Adrenal gland (tissue), 12 donors: Measurements from ENCODE around the gene TRAPPC13. TPM values are rescaled to one million over a fixed set of nuclear protein-coding genes. Genes with fewer than 3 reads are reported as not detected.
"Not testable (repeated sequence)": the region's sequence is repeated elsewhere in the genome, so short reads cannot be mapped to it uniquely, and the experiment has no call there.

ENCODE experiments used
- DNase-seq, 7 donors: peaks; one replicate each; pipeline ENCODE4 v3.0.0-alpha.2; 2019 to 2020
- H3K27ac ChIP-seq, 5 donors: fragments of 200-600 bp; sonication (generic) in 4 of 5; 1 replicate in 3 of 5; 2 replicates in 2 of 5; pipeline versions ENCODE4 v1.5.1 to v1.8.0; 2016 to 2020; ENCODE audit warnings: mild to moderate bottlenecking in 1 of 5
- H3K27me3 ChIP-seq: fragments of 200-600 bp; 2 replicates; pipeline ENCODE4 v1.8.0; 2021
- H3K36me3 ChIP-seq, 2 donors: fragments of 200-600 bp; replicated peaks in 1 of 2; 1 replicate in 1 of 2; 2 replicates in 1 of 2; pipeline versions ENCODE4 v1.5.1 to v1.8.0; 2018 to 2022
- H3K4me1 ChIP-seq, 2 donors: fragments of 200-600 bp; replicated peaks in 1 of 2; 1 replicate in 1 of 2; 2 replicates in 1 of 2; pipeline versions ENCODE4 v1.5.1 to v1.8.0; 2018 to 2021
- H3K4me3 ChIP-seq, 4 donors: fragments of 200-600 bp; sonication (generic) in 3 of 4; one replicate each; pipeline ENCODE4 v1.5.1; 2016 to 2018
- H3K9me3 ChIP-seq, 3 donors: fragments of 200-600 bp; sonication (generic) in 1 of 3; replicated peaks in 1 of 3; 1 replicate in 2 of 3; 2 replicates in 1 of 3; pipeline versions ENCODE4 v1.5.1 to v1.8.0; 2016 to 2021
- CTCF ChIP-seq, 6 experiments: fragments of 450-650 bp in 4 of 6; fragments of 200-600 bp in 2 of 6; sonication (generic) in 1 of 6; IDR thresholded peaks; 1 replicate in 5 of 6; 2 replicates in 1 of 6; pipeline versions ENCODE4 v1.5.1 to v1.8.0; 2016 to 2021; ENCODE audit warnings: antibody characterized with exemption in 6 of 6, mild to moderate bottlenecking in 2 of 6, moderate library complexity in 1 of 6
- POLR2A ChIP-seq, 2 donors: fragments of 450-650 bp; IDR thresholded peaks; one replicate each; pipeline ENCODE4 v1.6.1; 2017; ENCODE audit warnings: antibody characterized with exemption in 2 of 2, mild to moderate bottlenecking in 2 of 2, moderate library complexity in 1 of 2
- WGBS, 4 donors: extraction: QIAGEN DNeasy Blood & Tissue Kit in 2 of 4; methylation state at CpG; one replicate each; pipeline versions ENCODE4 v1.1.5 to v1.1.7; 2013 to 2017; 5-methylcytosine and 5-hydroxymethylcytosine counted together
- intact Hi-C, 2 donors: fragments of 100-400 bp; cut with DNase I; formaldehyde crosslinking; loops; one replicate each; pipeline versions ENCODE4 v1.14.1 to v1.15.0; 2022 to 2023
- polyA plus RNA-seq, 3 donors: library from polyadenylated mRNA; stranded (reverse); fragments of 200-250 nt in 2 of 3; fragments of 350-450 nt in 1 of 3; fragmentation: Illumina TruSeq in 1 of 3; extraction: RNeasy Lipid Tissue Mini Kit (QIAGEN cat#74804) in 1 of 3; gene quantifications; one replicate each; pipeline ENCODE4 v1.2.3, GENCODE V29; 2013 to 2014
- total RNA-seq, 9 donors: library from RNA; depleted of rRNA in 4 of 9; stranded (reverse); fragments of >200 nt in 4 of 9; fragments of 120-200 nt in 1 of 9; fragmentation: NEBNext Ultra II Directional in 1 of 9; extraction: Animal tissue kit (Norgen Biotek cat#: 25700) in 1 of 9; gene quantifications; one replicate each; pipeline versions ENCODE4 v1.1.0 to v1.2.4, GENCODE V29; 2013 to 2023
- donor health status: healthy with polysubstance abuse.
- donor health status: Bipolar disorder and iron deficiency.
- donor health status: DM: yes; HTN: yes; CAD: no.
- donor health status: DM: no; HTN: no; CAD: no.
- donor health status: DM: no; HTN: no; CAD: no.
- donor health status: DM: yes; HTN: yes; CAD: no.

Gene TRAPPC13
- total and polyA plus RNA-seq, 12 donors, result 9.8 to 53.6 (median 18.9) TPM

GRCh38 chr5:65611524-65611923, 13.3 kb upstream of the TRAPPC13 start:
- DNase-seq, result no peak
- Histone ChIP-seq H3K4me1 (no peaks in the 10 kb centered on the region), H3K9me3 (no peaks in the 10 kb centered on the region), H3K27me3 (no peaks in the 10 kb centered on the region), H3K36me3 (peaks cover 0 to 62% of the 10 kb centered on the region in 2 donors), H3K4me3 (no peak overlapping the region), H3K27ac (no peak overlapping the region)
- TF ChIP-seq POLR2A (IDR thresholded peaks at IDR 0.05) (no peak), CTCF (IDR thresholded peaks at IDR 0.05) (no peak)
- 84 to 92% (median 89%) methylated on average over 3 of the region's 3 CpGs for WGBS, 4 donors
- intact Hi-C loops, result no loop called here

GRCh38 chr5:65612298-65612907, 12.4 kb upstream of the TRAPPC13 start:
- Histone ChIP-seq H3K27ac (no peak overlapping the region), H3K4me3 (no peak overlapping the region), H3K9me3 (no peaks in the 10 kb centered on the region), H3K4me1 (no peaks in the 10 kb centered on the region), H3K36me3 (peaks cover 0 to 59% of the 10 kb centered on the region in 2 donors), H3K27me3 (no peaks in the 10 kb centered on the region)
- WGBS, 4 donors, result 85 to 94% (median 89%) methylated on average over 4 of the region's 4 CpGs
- TF ChIP-seq POLR2A (IDR thresholded peaks at IDR 0.05), result no peak
- DNase-seq, result no peak
- intact Hi-C loops, result no loop called here

- no peak for DNase-seq
- Histone ChIP-seq H3K27ac (no peak overlapping the region), H3K4me3 (no peak overlapping the region), H3K4me1 (peaks cover 9 to 32% of the 10 kb centered on the region in 2 donors), H3K36me3 (peaks cover 0 to 18% of the 10 kb centered on the region in 2 donors), H3K9me3 (no peaks in the 10 kb centered on the region), H3K27me3 (no peaks in the 10 kb centered on the region)
- intact Hi-C loops, result no loop called here
- WGBS, 4 donors, result 92 to 95% (median 94%) methylated on average over 4 of the region's 4 CpGs
- TF ChIP-seq CTCF (IDR thresholded peaks at IDR 0.05), result no peak
- TF ChIP-seq POLR2A (IDR thresholded peaks at IDR 0.05), result no peak
Measured at GRCh38 chr5:65620021-65620420, 4.8 kb upstream of the TRAPPC13 start.

- intact Hi-C loops, DNase-seq, H3K27ac ChIP-seq, H3K9me3 ChIP-seq, H3K27me3 ChIP-seq, H3K36me3 ChIP-seq, H3K4me3 ChIP-seq: not testable (repeated sequence)
- H3K4me1 ChIP-seq, result peaks cover 14 to 42% of the 10 kb centered on the region in 2 donors
- 81 to 97% (median 85%) methylated on average over 4 of the region's 4 CpGs for WGBS, 4 donors
Measured at GRCh38 chr5:65621961-65622360, 2.9 kb upstream of the TRAPPC13 start.

GRCh38 chr5:65623482-65623881, 1.3 kb upstream of the TRAPPC13 start:
- Histone ChIP-seq H3K27ac (peak overlapping the region in 3 of 5 donors; percentile 75 to 90 (median 84)), H3K4me3 (peak overlapping the region; percentile 22 to 90 (median 56)), H3K4me1 (peaks cover 14 to 42% of the 10 kb centered on the region in 2 donors), H3K9me3 (no peaks in the 10 kb centered on the region), H3K27me3 (no peaks in the 10 kb centered on the region), H3K36me3 (peaks cover 0 to 4% of the 10 kb centered on the region in 2 donors)
- TF ChIP-seq CTCF (IDR thresholded peaks at IDR 0.05) (no peak), POLR2A (IDR thresholded peaks at IDR 0.05) (no peak)
- DNase-seq, result no peak
- WGBS, 4 donors, result 3 to 7% (median 5%) methylated on average over 9 of the region's 9 CpGs
- intact Hi-C loops, result no loop called here
